Left ventricle myocardium inferior (tissue), 1 donor: ENCODE results near the gene CD276. TPM values are rescaled to one million over a fixed set of nuclear protein-coding genes. Genes with fewer than 3 reads are reported as not detected.

Source experiments
- DNase-seq: peaks from one replicate; pipeline ENCODE4 v3.0.0-alpha.2; 2020
- H3K27ac ChIP-seq: fragments of 200-600 bp; replicated peaks from 2 replicates; pipeline ENCODE4 v1.8.0; 2021
- H3K27me3 ChIP-seq: fragments of 200-600 bp; 2 replicates; pipeline ENCODE4 v1.8.0; 2021; ENCODE audit warnings: low read depth
- H3K36me3 ChIP-seq: fragments of 200-600 bp; 2 replicates; pipeline ENCODE4 v1.8.0; 2021
- H3K4me1 ChIP-seq: fragments of 200-600 bp; 2 replicates; pipeline ENCODE4 v1.8.0; 2021
- H3K4me3 ChIP-seq: fragments of 200-600 bp; 2 replicates; pipeline ENCODE4 v1.8.0; 2021; ENCODE audit warnings: mild to moderate bottlenecking, moderate library complexity
- H3K9me3 ChIP-seq: fragments of 200-600 bp; replicated peaks from 2 replicates; pipeline ENCODE4 v1.8.0; 2021
- CTCF ChIP-seq: fragments of 200-600 bp; IDR thresholded peaks from 2 replicates; pipeline ENCODE4 v1.8.0; 2021; ENCODE audit warnings: antibody characterized with exemption, mild to moderate bottlenecking, borderline replicate concordance
- intact Hi-C: fragments of 100-400 bp; cut with micrococcal nuclease; formaldehyde crosslinking; loops from one replicate; pipeline ENCODE4 v1.11.0; 2022
- total RNA-seq: library from RNA; stranded (reverse); fragmentation: NEBNext Ultra II Directional; extraction: Animal tissue kit (Norgen Biotek cat#: 25700); gene quantifications from one replicate; pipeline ENCODE4 v1.2.1, GENCODE V29; 2021
- donor health status: DM: no; HTN: yes; CAD: no; lungs with severe emphysema.

CD276 gene
- total RNA-seq, 1 donor from 2014 or later: 32.4 TPM

DNA sequence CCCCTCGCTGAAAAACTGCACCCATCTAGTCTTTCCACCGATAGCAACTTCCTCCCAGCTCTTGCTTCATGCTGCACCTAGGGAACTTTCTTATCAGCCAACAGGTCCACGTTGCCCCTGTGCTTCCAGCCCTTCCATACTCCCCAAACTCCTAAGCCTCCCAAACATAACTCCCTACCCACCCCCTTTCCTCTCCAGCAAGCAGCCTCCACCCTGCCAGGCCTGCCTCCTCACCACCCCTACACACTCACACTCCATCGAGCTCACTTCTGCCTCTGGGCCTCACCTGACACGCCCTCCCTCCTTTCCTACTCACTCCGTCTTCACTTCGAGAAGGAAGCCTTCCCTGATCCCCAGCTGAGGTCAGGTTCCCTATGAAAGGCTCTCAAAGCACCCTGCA is 60.9 kb downstream of the CD276 start:
- intact Hi-C loops: no loop called here
- Histone ChIP-seq H3K4me3 (no peak overlapping the region), H3K9me3 (no peaks in the 10 kb centered on the region), H3K27me3 (peaks cover 4% of the 10 kb centered on the region), H3K36me3 (no peaks in the 10 kb centered on the region), H3K27ac (no peak overlapping the region), H3K4me1 (peaks cover 49% of the 10 kb centered on the region)
- DNase-seq: no peak
- no peak for TF ChIP-seq CTCF

DNA sequence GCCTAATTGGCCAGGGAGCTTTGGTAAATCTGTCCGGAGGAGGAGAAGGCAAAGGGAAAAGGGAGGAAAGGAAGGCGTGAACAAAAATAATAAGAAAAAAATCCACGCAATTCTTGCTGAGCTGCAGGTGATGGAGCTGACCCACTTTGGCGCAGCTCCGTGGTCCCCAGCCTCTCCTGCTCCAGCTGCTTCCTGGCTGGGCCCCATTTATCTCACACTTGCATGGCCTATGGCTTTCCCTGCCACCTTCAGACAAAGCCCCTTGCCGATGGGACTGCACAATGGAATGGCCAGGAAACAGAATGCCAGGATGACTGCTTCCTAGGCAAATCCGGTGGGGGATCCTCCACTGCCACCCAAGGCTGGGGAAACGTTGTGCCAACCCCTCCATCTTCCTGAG is 62.1 kb downstream of the CD276 start:
- peaks cover 12% of the 10 kb centered on the region for H3K27me3 ChIP-seq
- no peaks in the 10 kb centered on the region for H3K36me3 ChIP-seq
- intact Hi-C loops: no loop called here
- TF ChIP-seq CTCF: no peak
- no peak overlapping the region for H3K27ac ChIP-seq
- H3K4me1 ChIP-seq: peaks cover 54% of the 10 kb centered on the region
- no peak overlapping the region for H3K4me3 ChIP-seq
- H3K9me3 ChIP-seq: no peaks in the 10 kb centered on the region
- no peak for DNase-seq

DNA sequence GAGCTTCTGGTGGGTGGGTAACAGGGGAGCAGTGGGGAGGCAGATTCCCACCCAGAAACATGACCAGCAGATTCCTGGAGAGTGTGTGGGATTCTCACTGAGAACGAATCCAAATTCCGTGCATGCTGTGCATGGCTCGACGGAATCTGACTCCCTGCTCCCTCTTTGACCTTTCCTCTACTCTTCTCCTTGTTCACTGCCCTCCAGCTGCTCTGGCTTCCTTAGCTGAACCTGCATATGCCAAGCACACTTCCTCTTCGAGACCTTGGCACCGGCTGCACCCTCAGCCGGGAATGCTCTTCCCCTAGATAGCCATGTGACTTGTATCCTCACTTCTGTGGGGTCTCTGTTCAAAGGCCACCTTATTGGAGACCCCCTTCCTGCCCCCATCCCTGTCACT is 62.7 kb downstream of the CD276 start:
- no peak for TF ChIP-seq CTCF
- peak overlapping the region; percentile 30 for H3K27ac ChIP-seq
- no peaks in the 10 kb centered on the region for H3K9me3 ChIP-seq
- no peak for DNase-seq
- no peaks in the 10 kb centered on the region for H3K36me3 ChIP-seq
- peaks cover 54% of the 10 kb centered on the region for H3K4me1 ChIP-seq
- no peak overlapping the region for H3K4me3 ChIP-seq
- intact Hi-C loops: no loop called here
- peaks cover 18% of the 10 kb centered on the region for H3K27me3 ChIP-seq

DNA sequence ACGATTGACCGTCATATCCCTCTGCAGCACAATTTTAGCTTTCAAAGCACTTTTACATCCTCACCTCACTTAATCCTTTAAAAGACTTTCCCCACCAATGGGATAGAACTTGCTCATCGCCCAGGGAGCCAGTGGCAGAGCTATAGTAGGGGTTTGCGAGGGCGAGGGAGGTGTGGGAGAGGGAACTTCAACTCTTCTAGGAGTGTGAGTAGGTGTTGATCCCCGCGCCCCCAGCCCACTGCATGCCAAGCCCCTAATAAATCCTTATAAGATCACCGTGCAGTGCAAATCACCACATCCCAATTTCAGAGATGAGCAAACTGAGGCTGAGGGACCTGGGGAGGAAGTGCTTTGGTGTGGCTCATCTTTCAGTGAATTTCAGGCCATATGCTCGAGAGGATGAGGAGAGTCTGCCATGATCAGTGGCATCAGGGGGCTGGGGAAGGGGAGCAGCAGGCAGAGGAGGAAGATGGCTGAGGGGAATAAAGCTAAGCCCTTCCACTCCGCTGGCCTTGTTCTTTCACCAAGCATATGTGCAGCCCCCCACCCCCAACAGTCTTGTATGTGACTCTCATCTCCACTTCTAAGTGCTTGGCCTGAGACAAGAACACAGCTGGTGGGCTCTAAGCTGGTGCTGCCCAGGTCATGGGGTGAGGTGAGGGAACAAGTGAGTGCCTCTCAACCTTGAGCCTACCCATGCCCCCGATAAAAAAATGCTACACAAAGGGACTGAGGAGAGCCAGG is 63.8 kb downstream of the CD276 start:
- Histone ChIP-seq H3K9me3 (no peaks in the 10 kb centered on the region), H3K4me1 (peaks cover 53% of the 10 kb centered on the region), H3K27me3 (peaks cover 28% of the 10 kb centered on the region), H3K27ac (no peak overlapping the region), H3K4me3 (no peak overlapping the region), H3K36me3 (no peaks in the 10 kb centered on the region)
- no peak for DNase-seq
- no peak for TF ChIP-seq CTCF
- intact Hi-C loops: no loop called here

DNA sequence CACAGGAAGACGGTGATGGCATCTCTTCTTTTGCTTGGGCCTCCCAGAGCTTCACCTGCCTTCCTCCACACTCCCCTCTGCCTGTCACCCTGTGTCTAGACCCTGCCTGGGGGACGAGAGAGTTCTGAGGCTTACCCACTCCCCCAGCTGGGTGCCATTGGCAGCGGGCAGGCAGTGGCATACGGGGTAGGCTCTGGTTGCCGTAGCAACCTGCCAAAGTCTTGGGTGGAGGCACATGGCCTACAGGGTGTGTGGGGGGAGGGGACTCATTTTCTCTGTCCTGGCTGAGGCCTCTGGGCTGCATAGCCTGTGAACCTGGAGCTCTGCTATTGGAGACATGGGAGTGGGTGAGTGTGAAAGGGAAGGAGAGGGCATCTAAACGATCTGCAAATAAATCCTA is 64.5 kb downstream of the CD276 start:
- intact Hi-C loops: no loop called here
- Histone ChIP-seq H3K4me1 (peaks cover 51% of the 10 kb centered on the region), H3K36me3 (no peaks in the 10 kb centered on the region), H3K27me3 (peaks cover 34% of the 10 kb centered on the region), H3K27ac (no peak overlapping the region), H3K9me3 (no peaks in the 10 kb centered on the region), H3K4me3 (no peak overlapping the region)
- TF ChIP-seq CTCF: no peak
- no peak for DNase-seq
